Upper lobe of right lung (tissue), 1 donor: ENCODE results near the gene GULP1. TPM values are rescaled to one million over a fixed set of nuclear protein-coding genes. Genes with fewer than 3 reads are reported as not detected.

ENCODE experiments used
- ATAC-seq: fragments of 200-7000 bp; cut with Tn5 transposase; one replicate; pipeline ENCODE4 v1.9.1; 2020; ENCODE audit warnings: mild to moderate bottlenecking, moderate library complexity
- DNase-seq: peaks from one replicate; pipeline ENCODE4 v3.0.0-alpha.2; 2020
- H3K27ac ChIP-seq: fragments of 200-600 bp; one replicate; pipeline ENCODE4 v1.8.0; 2022
- H3K27me3 ChIP-seq: fragments of 200-600 bp; one replicate; pipeline ENCODE4 v1.8.0; 2022; ENCODE audit warnings: mild to moderate bottlenecking
- H3K36me3 ChIP-seq: fragments of 200-600 bp; one replicate; pipeline ENCODE4 v1.8.0; 2022
- H3K4me1 ChIP-seq: fragments of 200-600 bp; one replicate; pipeline ENCODE4 v1.8.0; 2022
- H3K4me3 ChIP-seq: fragments of 200-600 bp; one replicate; pipeline ENCODE4 v1.8.0; 2022; ENCODE audit warnings: mild to moderate bottlenecking
- H3K9me3 ChIP-seq: fragments of 200-600 bp; one replicate; pipeline ENCODE4 v1.8.0; 2022
- intact Hi-C: fragments of 100-400 bp; cut with DNase I; formaldehyde crosslinking; loops from one replicate; pipeline ENCODE4 v1.11.0; 2022
- total RNA-seq: library from RNA; stranded (reverse); fragmentation: NEBNext Ultra II Directional; extraction: Animal tissue kit (Norgen Biotek cat#: 25700); gene quantifications from one replicate; pipeline ENCODE4 v1.2.1, GENCODE V29; 2021
- TF ChIP-seq, protein P1 (sequence below): fragments of 200-600 bp; IDR thresholded peaks from one replicate; pipeline ENCODE4 v1.8.0; 2022; ENCODE audit warnings: antibody characterized with exemption
- donor health status: DM: no; HTN: yes; CAD: no; lungs with severe emphysema.

GULP1 gene
- total RNA-seq, 1 donor from 2014 or later: 30.6 TPM

DNA sequence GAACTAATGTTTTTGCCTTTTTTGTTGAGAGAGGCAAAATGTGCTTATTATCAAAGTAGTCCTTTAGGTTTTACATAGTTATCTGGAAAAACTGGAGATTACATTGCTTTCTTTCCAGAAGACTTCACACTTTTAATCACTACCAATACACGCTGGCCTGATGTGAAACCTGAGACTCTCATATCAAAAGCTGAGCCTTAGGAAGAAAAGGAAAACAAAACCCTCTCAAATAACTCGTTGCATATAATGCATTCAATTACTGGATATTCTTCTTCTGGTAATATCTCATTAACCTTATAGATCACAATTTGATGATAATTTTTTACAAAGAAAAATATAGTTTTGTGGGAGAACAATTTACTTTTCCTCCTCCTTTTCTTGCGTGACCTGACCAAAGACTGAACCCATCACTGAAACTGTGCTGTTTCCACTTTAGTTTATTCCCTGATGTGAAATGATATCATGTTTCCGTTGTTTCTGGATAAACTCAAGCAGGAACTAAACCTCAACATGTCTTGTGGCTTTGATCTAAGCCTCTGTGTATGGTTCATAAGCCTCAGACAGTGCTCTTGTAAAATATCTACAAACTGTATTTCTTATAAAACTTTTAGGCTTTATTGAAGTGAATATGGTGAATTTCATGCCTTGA lies 332.4 kb downstream of the GULP1 start:
- DNase-seq (no peak), ATAC-seq (no peak)
- H3K4me1 ChIP-seq: no peaks in the 10 kb centered on the region
- TF ChIP-seq, protein P1, sequence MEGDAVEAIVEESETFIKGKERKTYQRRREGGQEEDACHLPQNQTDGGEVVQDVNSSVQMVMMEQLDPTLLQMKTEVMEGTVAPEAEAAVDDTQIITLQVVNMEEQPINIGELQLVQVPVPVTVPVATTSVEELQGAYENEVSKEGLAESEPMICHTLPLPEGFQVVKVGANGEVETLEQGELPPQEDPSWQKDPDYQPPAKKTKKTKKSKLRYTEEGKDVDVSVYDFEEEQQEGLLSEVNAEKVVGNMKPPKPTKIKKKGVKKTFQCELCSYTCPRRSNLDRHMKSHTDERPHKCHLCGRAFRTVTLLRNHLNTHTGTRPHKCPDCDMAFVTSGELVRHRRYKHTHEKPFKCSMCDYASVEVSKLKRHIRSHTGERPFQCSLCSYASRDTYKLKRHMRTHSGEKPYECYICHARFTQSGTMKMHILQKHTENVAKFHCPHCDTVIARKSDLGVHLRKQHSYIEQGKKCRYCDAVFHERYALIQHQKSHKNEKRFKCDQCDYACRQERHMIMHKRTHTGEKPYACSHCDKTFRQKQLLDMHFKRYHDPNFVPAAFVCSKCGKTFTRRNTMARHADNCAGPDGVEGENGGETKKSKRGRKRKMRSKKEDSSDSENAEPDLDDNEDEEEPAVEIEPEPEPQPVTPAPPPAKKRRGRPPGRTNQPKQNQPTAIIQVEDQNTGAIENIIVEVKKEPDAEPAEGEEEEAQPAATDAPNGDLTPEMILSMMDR: no peak
- H3K27me3 ChIP-seq: no peaks in the 10 kb centered on the region
- no peaks in the 10 kb centered on the region for H3K36me3 ChIP-seq
- intact Hi-C loops: no loop called here
- no peaks in the 10 kb centered on the region for H3K9me3 ChIP-seq
- H3K27ac ChIP-seq: no peak overlapping the region
- no peak overlapping the region for H3K4me3 ChIP-seq

- Histone ChIP-seq H3K4me3 (no peak overlapping the region), H3K36me3 (no peaks in the 10 kb centered on the region), H3K9me3 (no peaks in the 10 kb centered on the region), H3K27ac (no peak overlapping the region), H3K27me3 (no peaks in the 10 kb centered on the region), H3K4me1 (no peaks in the 10 kb centered on the region)
- intact Hi-C loops: no loop called here
- DNase-seq: no peak
- TF ChIP-seq, protein P1: no peak
- ATAC-seq: no peak
Observed at GRCh38 chr2:188627471-188627870, 335.8 kb downstream of the GULP1 start.

GRCh38 chr2:188628989-188629752 lies 337.5 kb downstream of the GULP1 start:
- TF ChIP-seq, protein P1: no peak
- Histone ChIP-seq H3K27me3 (no peaks in the 10 kb centered on the region), H3K36me3 (no peaks in the 10 kb centered on the region), H3K9me3 (no peaks in the 10 kb centered on the region), H3K4me3 (no peak overlapping the region), H3K27ac (no peak overlapping the region), H3K4me1 (no peaks in the 10 kb centered on the region)
- ATAC-seq (no peak), DNase-seq (no peak)
- intact Hi-C loops: no loop called here

GRCh38 chr2:188629753-188630527 lies 338.3 kb downstream of the GULP1 start:
- no peaks in the 10 kb centered on the region for H3K4me1 ChIP-seq
- no peaks in the 10 kb centered on the region for H3K9me3 ChIP-seq
- H3K27me3 ChIP-seq: no peaks in the 10 kb centered on the region
- no peaks in the 10 kb centered on the region for H3K36me3 ChIP-seq
- TF ChIP-seq, protein P1: no peak
- DNase-seq (no peak), ATAC-seq (no peak)
- no peak overlapping the region for H3K27ac ChIP-seq
- no peak overlapping the region for H3K4me3 ChIP-seq
- intact Hi-C loops: no loop called here

GRCh38 chr2:188631037-188631809 lies 339.5 kb downstream of the GULP1 start:
- no peak overlapping the region for H3K27ac ChIP-seq
- H3K9me3 ChIP-seq: no peaks in the 10 kb centered on the region
- H3K27me3 ChIP-seq: no peaks in the 10 kb centered on the region
- ATAC-seq (no peak), DNase-seq (no peak)
- H3K4me3 ChIP-seq: no peak overlapping the region
- H3K36me3 ChIP-seq: no peaks in the 10 kb centered on the region
- TF ChIP-seq, protein P1: no peak
- no peaks in the 10 kb centered on the region for H3K4me1 ChIP-seq
- intact Hi-C loops: no loop called here
